ENCODE data around the gene GSC. TPM values are rescaled to one million over a fixed set of nuclear protein-coding genes. Genes with fewer than 3 reads are reported as not detected.

The GSC gene
- polyA plus RNA-seq, 1 donor (not counting 4 experiments of a cell fraction or from before 2014, with no cell fraction given) = not detected

GRCh38 chr14:94724993-94725392 lies 44.9 kb downstream of the GSC start:
- no peaks in the 10 kb centered on the region for H4K20me1 ChIP-seq (ENCODE audit: control insufficient read depth, extremely low read depth, insufficient read depth, low read length)
- no peak for FAIRE-seq

GRCh38 chr14:94722397-94722796 lies 47.5 kb downstream of the GSC start:
- no peak overlapping the region for H3K4me3 ChIP-seq (ENCODE audit: control insufficient read depth in 2 of 3, extremely low read depth in 1 of 3, insufficient read depth in 2 of 3, low read depth in 1 of 3, low read length in 3 of 3)
- no peaks in the 10 kb centered on the region for H3K9me1 ChIP-seq (ENCODE audit: control insufficient read depth, extremely low read depth, insufficient read depth, low read length)
- H3K4me2 ChIP-seq (ENCODE audit: control insufficient read depth, extremely low read depth, insufficient read depth, low read depth, low read length) = no peak overlapping the region
- FAIRE-seq = no peak
- no peaks in the 10 kb centered on the region for H3K4me1 ChIP-seq (ENCODE audit: control insufficient read depth, extremely low read depth, insufficient read depth, low read length)
- no peak overlapping the region for H2AFZ ChIP-seq (ENCODE audit: control insufficient read depth, low read length)
- dilution Hi-C loops (cut with MboI; ENCODE audit: extremely low pct_ligation_motif_present, low sequenced_read_pairs) = no loop called here
- H3K27me3 ChIP-seq (ENCODE audit: control insufficient read depth, extremely low read depth, insufficient read depth, low read length) = no peaks in the 10 kb centered on the region
- H3K9ac ChIP-seq (ENCODE audit: control insufficient read depth, extremely low read depth, insufficient read depth, low read length) = no peak overlapping the region
- no peak for DNase-seq (ENCODE audit: low read depth, low spot score)
- H3K27ac ChIP-seq (ENCODE audit: control insufficient read depth, insufficient read depth, low read length) = no peak overlapping the region
- H4K20me1 ChIP-seq (ENCODE audit: control insufficient read depth, extremely low read depth, insufficient read depth, low read length) = no peaks in the 10 kb centered on the region
- no peak for TF ChIP-seq EZH2 (IDR thresholded peaks at IDR 0.05; ENCODE audit: low read length)
- TF ChIP-seq CTCF (optimal IDR thresholded peaks at IDR 0.05 in 1 of 3, IDR thresholded peaks at IDR 0.05 in 1 of 3, conservative IDR thresholded peaks at IDR 0.05 in 1 of 3; ENCODE audit: extremely low read depth in 1 of 3, insufficient read depth in 2 of 3, low read length in 3 of 3) = no peak
- H3K9me3 ChIP-seq (ENCODE audit: control insufficient read depth, low read depth, low read length) = no peaks in the 10 kb centered on the region
- no peaks in the 10 kb centered on the region for H3K79me2 ChIP-seq (ENCODE audit: control insufficient read depth, insufficient read depth, low read length)
- H3K36me3 ChIP-seq (ENCODE audit: control insufficient read depth in 2 of 2, extremely low read depth in 1 of 2, insufficient read depth in 2 of 2, low read length in 2 of 2) = no peaks in the 10 kb centered on the region

More at GRCh38 chr14:94724993-94725392, 44.9 kb downstream of the GSC start:
- no peaks in the 10 kb centered on the region for H3K36me3 ChIP-seq (ENCODE audit: control insufficient read depth in 2 of 2, extremely low read depth in 1 of 2, insufficient read depth in 2 of 2, low read length in 2 of 2)
- no peak overlapping the region for H3K4me3 ChIP-seq (ENCODE audit: control insufficient read depth in 2 of 3, extremely low read depth in 1 of 3, insufficient read depth in 2 of 3, low read depth in 1 of 3, low read length in 3 of 3)
- no peak overlapping the region for H3K27ac ChIP-seq (ENCODE audit: control insufficient read depth, insufficient read depth, low read length)
- H3K79me2 ChIP-seq (ENCODE audit: control insufficient read depth, insufficient read depth, low read length) = no peaks in the 10 kb centered on the region
- dilution Hi-C loops (cut with MboI; ENCODE audit: extremely low pct_ligation_motif_present, low sequenced_read_pairs) = no loop called here
- no peaks in the 10 kb centered on the region for H3K4me1 ChIP-seq (ENCODE audit: control insufficient read depth, extremely low read depth, insufficient read depth, low read length)
- H3K27me3 ChIP-seq (ENCODE audit: control insufficient read depth, extremely low read depth, insufficient read depth, low read length) = no peaks in the 10 kb centered on the region
- no peak for DNase-seq (ENCODE audit: low read depth, low spot score)
- H3K9me3 ChIP-seq (ENCODE audit: control insufficient read depth, low read depth, low read length) = no peaks in the 10 kb centered on the region
- no peak overlapping the region for H3K9ac ChIP-seq (ENCODE audit: control insufficient read depth, extremely low read depth, insufficient read depth, low read length)
- TF ChIP-seq EZH2 (IDR thresholded peaks at IDR 0.05; ENCODE audit: low read length) (no peak), CTCF (optimal IDR thresholded peaks at IDR 0.05 in 1 of 3, IDR thresholded peaks at IDR 0.05 in 1 of 3, conservative IDR thresholded peaks at IDR 0.05 in 1 of 3; ENCODE audit: extremely low read depth in 1 of 3, insufficient read depth in 2 of 3, low read length in 3 of 3) (no peak)
- no peaks in the 10 kb centered on the region for H3K9me1 ChIP-seq (ENCODE audit: control insufficient read depth, extremely low read depth, insufficient read depth, low read length)
- no peak overlapping the region for H3K4me2 ChIP-seq (ENCODE audit: control insufficient read depth, extremely low read depth, insufficient read depth, low read depth, low read length)
- H2AFZ ChIP-seq (ENCODE audit: control insufficient read depth, low read length) = no peak overlapping the region

Other genes starting within 250 kb of the GSC start
- gene SERPINA4, start 208.7 kb downstream of the GSC start, polyA plus RNA-seq = not detected in 3 replicates
- not detected in 3 replicates for gene SERPINA5, start 188.7 kb downstream of the GSC start, polyA plus RNA-seq
- 0.33 to 1.5 TPM (median 0.50 TPM) in 3 replicates for gene SERPINA3, start 157.7 kb downstream of the GSC start, polyA plus RNA-seq

All from keratinocyte (primary cell).